Activated CD8-positive, alpha-beta memory T cell treated with anti-CD3 and anti-CD28 coated beads for 1 hour (primary cell): Measurements from ENCODE around the gene DEXI.

Experiments
- DNase-seq, 2 donors: peaks; one replicate each; pipeline ENCODE4 v3.0.0-alpha.2; 2020; ENCODE audit warnings: low read depth in 1 of 2; ENCODE audit errors: extremely low read depth in 1 of 2

Gene DEXI

DNA sequence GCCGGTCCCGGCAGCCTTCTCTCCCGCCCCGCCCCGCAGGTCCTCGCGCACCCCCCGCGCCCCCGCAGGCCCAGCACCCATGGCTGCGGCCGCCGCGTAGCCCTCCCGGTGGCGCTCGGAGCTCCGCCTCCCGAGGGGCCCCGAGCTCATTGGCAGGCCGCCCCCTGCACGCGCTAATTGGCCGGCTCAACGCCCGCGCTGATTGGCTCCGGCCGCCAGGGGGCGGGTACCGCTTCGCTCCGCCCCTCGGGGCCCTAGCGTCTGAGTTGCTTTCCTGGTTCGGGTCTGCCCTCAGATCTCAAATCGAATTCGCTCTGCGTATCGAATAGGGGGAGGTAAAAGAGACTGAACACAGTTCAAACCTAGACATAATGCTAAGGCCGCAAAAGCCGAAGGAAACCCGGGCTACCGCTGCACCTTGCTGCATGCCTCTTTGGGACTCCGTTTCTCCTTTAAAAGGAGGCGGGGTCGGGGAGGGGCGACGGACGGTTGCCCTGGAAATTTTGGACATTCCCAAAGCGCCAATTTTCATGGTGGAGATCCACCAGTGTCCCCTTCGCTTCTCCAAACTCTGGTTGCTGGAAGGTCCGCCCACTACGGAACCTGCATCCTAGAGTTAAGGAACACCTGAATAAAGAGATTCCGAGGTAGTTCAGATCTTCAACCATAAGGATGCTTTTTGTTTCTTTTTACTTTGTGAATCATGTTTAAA is at the start of gene DEXI:
Gene DEXI, minus strand, starts transcription at position 117 of the 712 bp plus-strand sequence. CDS start 463 bp downstream, outside the sequence.
- peak; percentile 77 to 94 for DNase-seq

DNA sequence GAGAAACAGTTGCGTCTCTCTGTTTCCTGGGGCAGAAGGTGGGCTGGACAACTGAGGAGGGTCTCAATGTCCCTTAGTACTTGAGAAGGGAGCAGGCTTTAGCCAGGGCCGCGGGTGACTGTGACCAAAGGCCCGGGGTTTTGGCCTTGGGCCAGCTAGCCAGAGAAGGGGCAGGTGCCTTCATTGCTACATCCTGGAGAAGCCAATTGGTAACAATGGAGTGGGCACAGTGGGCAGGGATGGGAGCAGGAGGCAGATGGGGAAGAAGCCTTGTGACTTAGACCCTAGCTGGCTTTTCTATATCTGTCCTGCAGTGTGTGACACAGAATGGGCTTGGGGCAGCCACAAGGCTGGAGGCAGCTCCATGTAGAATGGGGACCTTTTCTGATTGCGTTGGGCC is 48.1 kb upstream of the DEXI start:
- no peak for DNase-seq

DNA sequence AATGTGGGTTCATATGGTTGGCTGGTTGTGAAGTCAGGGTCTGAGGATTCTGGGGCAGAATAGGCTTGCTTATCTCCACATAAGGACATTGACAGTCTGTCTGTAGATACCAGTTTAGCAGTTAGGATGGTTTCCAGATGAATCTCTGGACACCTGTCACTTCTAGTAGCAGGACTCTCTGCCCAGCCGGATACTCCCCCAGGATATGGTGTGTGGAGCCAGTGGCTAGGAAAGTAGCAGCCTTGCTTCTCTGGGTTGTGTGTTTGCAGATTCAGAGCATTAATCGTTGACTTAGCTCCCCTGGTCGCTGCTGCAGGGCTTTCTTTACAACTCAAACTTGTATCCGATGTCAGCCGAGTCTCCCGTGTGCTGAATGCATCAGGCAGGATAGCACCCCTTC is 47.3 kb upstream of the DEXI start:
- DNase-seq: no peak

DNA sequence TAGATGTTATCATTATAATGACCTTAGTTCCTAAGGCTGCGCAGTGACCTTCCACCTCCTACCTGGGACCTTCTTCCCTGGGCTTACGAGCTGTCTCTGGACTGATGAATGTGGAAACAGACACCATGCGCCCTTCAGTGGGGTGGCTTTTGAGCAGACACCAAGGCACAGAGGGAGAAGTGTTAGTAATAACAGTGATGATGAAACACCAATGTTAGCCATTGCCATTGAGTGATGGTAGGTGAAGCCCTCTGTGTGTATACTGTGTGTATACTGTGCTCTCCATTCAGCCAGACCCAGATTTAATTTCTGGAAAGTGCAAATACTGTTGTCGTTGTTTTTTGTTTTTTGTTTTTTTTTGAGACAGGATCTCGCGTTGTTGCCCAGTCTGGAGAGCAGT is 46.6 kb upstream of the DEXI start:
- DNase-seq: no peak

DNA sequence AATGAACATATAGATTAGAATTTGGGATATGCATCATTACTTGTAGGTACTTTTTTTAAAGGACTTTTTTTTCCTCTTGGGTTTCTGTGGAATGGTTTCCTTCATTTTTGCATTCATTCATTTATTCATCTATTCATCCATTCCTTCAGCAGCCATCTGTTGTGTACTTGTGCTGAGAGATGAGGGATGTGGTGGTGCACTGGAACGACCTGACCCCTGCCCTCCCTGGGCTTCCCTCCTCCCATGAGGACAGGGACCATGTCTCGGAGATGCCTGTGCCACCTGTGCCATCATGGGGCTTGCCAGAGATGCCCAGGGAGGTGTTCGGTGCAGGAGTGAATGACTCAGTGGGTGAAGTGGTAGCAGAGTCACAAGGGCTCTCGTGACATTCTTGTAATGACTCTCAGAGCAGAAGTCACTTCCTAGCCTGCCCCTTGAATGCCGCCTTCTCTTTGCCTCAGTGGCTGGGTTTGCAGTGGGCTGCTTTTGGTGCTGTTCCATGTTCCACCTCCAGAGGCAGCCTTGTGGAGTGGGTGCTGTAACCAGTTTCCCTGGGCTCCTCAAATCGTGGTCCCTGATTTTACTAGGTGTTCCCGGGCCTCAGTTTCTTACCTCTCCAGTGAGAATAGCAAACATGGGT is 46.0 kb upstream of the DEXI start:
- DNase-seq: no peak

DNA sequence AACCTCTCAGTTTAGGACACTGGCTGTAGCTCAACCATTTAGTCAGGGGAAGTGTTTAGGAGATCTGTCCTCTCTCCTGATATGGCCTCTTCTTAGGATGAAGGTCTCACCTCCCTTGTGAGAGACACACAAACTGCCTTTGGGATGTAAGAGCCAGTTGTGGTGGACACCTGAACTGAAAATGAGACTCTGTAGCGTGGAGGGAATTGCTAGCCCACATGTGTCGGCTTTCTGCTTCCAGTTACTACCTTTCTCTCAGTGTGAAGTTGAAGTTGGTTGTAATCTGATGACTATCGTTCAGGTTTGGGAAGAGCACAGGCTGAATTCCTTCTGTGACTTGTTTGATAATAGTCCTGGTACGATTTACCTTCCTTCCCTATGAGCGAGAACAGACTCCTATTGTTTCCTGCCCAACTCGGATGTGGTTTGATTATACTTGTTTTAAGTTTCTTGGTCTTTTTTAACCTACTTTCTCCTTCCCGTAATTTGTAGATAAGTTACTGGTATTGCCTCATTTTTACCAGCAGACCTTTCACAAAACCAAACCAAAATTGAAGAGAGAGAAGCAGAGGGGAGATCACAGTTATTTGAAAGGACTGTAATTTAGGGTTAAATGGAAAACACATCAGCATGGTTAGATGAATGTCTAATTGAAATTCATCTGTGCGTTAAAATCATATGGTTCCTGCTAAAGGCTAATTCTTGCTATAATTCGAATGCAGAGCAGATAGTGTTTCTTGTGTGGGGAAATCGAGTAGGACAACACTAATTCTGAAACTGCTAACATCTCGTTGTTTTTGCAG is 45.3 kb upstream of the DEXI start:
- DNase-seq: no peak

DNA sequence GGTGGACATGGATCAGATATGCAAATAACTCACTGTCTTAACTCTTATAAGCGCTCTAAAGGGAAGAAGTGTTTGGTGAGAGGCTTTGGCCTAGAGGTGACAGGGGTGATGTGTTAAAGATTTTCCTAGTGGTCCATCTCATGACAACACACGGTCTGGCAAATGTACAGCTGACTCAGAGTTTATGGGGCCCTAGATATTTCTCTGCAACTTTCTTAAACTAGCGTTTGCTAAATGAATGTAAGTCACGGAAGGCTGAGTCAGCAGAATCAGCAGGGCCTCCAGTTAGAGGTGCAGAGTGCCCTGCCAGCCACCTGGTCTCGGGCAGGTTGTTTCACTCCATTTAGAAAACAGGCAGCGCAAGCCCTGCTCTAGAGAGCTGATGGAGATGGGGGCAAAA is 42.2 kb upstream of the DEXI start:
- DNase-seq: no peak

DNA sequence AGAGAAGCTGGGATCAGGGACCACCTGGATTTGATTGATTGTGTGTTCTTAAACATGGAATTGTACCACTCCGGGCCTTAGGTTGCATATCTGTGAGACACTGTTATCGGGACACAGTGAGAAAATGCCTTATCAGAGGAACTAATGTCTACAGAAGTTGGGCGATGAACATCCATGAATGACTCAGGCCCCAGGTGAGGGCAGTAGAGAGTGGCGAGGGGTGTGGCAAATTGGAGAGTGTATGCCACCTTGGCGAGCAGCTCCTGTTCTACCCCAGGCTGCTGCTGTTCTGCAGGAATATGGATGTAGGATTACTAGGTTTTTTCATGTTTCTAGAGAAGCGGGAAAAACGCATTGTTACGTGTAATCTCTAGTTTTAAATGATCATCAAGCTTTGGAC is 40.9 kb upstream of the DEXI start:
- no peak for DNase-seq

DNA sequence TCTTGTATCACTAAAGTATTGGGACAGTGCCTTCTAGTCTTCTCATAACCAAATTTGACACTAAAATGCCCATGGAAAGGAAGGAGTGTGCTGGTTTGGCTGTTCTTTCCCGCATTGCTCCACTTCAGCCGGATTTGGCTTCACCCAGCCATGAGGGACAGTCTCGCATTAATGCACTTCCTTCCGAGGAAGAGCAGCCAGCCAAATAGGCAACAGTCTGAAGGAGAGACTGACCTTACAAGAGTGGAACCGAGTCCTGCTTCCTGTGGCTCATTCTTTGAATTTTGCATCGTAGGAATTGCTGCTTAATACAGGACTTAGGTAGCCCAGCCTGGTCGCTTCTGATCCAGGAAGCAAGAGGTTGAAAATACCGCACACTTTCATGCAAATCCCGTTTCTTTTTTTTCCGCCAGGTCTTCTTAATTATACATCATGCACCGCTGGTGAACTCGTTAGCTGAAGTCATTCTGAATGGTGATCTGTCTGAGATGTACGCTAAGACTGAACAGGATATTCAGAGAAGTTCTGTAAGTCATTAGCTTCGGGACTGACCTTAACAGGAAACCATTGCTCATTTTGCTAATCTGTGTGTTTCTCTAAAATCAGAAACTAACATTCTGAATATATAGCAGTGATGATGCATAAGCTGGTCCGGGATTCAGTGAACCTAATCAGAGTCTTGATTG is 40.3 kb upstream of the DEXI start:
- DNase-seq: no peak

DNA sequence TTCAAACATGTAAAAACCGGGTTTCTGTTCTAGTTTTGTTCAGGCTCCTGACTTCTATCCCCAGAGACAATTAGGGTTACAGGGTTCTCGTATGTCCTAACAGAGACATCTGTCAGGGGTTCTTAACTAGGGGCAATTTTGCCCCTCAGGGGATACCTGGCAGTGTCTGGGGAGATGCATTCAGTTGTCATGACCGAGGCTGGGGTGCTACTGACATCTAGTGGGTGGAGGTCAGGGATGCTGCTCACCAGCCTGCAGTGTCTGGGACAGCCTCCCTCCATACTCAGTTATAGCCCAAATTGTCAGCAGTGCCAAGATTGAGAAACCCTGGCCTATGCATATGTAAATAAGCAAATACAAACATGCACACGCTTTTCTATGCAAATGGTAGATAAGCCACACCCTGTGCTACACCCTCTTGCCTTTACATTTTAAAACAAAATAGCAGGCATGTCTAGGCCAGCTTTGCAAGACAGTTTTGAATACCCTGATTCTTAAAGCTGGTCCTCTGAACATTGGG is 39.5 kb upstream of the DEXI start:
- no peak for DNase-seq

DNA sequence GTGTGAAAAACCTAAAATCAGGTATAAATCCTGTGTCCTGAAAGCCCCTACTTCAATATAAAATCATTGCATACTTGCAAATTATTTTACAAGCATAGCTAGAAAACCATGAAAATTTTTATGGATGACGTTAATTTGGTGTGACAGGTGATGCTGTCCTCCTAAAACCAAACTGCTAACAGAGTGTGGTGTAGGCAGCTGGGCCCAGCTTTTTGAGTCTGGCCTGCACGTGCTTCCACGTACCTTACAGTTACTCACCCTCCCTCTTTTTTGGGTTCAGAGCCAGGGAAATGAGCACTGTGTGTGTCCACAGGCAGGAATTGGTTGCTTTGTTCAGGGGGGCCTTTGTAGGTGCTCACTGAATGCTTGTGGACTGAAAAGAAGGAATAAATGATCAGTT is 38.5 kb upstream of the DEXI start:
- no peak for DNase-seq

DNA sequence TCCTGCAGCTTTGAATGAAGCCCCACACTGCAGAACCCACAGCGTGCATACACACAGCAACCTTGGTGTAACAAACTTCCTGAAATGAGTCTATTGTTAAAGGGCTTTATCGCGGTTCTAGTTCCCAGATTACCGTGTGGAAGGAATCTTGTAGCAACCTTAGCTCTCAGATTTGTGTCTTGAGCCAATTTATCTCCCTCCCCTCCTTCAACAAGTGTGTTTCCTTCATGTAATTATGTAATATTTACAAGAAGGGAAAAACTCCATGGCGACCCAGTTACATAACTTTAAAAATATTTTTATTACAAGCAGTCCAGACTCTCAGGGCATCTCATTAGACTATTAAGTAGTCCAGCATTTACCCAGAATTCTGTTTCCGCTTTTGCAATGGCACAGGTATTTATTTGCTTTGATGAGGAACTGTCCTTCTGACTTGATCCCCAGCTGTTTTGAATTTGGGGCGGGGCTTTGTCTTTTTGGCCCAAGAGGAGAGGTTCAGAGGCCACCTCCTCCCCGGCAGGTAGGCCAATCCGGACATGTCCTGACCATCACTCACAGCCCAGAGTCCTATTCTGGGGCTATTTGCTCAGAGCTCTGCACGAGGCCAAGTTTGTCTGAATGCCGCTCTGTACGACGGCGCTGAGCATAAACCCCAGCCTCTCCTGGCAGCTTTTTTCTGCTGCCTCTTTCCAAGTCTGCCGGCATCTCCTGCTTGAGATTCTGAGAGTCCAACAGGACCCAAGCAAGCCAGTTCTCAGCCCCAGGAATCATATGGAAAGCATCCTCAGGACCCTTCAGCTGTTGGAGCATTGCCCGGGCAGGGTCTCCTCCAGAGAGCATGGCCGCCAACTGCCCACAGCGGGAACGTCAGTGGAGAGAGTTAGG is 37.7 kb upstream of the DEXI start:
- no peak for DNase-seq

DNA sequence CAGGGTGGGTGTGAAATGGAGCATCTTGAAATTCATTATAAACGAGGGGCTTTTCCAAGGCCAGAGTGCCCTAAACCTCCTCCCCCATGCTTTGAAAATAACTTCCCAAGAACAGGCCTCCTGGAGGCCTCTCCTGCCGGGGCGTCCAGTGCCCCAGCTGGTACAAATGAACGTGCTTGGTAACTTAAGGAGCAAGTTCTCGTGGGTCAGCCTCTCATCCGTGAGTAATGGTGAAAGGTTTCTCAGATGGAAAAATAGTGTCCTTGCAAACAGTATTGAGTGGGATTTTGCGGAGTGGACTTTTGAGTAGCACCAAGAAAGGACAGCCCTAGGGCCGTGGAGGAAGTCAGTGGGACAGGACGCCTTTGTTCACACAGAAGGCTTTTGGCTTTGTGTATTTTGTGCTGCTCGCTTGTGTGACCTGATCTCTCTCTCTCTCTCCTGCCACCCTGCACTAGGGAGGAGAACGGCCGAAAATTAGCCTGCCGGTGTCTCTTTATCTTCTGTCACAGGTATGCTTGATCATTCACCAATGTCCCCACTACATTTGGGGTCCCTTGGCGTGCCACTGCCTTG is 36.7 kb upstream of the DEXI start:
- no peak for DNase-seq

DNA sequence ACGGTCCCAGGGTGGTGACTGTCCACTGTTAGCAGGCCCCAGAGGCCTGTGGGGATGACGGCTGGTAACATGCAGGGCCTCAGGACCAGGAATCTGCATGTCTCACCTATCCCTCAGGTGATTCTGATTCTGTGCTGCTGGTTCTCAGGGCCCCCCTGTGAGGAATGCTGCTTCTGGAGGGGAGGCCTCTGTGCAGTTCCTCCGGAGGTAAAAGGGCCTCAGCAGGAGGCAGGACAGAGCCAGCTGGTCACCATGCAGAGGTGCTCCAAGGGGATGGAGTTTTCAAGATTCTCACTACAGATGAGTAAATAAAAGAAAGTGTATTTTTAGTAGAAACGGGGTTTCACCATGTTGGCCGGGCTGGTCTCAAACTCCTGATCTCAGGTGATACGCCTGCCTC is 35.9 kb upstream of the DEXI start:
- no peak for DNase-seq

DNA sequence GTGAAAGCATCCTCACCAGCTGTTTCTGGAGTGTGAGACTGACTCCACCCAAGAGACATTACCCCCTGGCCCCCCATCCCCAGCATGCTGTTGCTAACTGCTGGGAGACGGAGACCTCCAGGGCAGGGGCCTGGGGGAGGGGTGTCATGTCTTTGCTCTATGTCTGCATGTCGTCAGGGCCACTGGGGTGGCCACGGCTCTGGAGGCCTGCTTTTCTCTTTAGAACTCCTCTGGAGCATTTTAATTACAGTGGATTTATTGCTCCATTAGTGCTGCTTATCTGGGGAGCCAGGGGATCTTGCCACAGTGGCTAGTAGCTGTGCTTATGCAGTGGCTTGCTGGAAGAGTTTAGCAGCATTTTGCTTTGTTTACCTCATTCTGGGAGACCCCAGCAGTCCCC is 34.4 kb upstream of the DEXI start:
- no peak for DNase-seq

DNA sequence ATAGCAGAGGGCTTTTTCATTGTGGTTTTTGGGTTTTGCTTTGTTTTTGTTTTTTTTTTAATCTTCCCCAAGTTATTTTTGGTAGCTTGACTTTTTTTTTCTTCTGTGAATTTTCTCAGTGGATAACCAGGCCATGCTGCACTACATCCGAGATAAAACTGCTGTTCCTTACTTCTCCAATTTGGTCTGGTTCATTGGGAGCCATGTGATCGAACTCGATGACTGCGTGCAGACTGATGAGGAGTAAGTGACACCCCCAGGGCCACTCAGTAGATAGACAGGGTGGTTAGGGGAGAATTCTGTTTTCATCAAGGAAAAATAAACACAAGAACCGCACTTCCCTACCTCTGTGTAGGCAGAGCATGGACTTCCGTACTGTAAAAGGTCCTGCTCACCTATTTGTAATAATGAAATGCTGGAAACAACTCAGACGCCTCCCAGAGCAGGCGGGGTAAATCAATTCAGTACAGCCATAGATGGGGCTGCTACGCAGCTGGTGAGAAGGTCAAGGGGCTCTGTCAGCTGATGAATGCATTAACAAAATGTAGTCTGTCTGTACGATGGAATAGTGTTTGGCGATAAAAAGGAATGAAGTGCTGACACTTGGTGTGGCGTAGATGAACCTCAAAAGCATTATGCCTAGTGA is 30.7 kb upstream of the DEXI start:
- DNase-seq: no peak

DNA sequence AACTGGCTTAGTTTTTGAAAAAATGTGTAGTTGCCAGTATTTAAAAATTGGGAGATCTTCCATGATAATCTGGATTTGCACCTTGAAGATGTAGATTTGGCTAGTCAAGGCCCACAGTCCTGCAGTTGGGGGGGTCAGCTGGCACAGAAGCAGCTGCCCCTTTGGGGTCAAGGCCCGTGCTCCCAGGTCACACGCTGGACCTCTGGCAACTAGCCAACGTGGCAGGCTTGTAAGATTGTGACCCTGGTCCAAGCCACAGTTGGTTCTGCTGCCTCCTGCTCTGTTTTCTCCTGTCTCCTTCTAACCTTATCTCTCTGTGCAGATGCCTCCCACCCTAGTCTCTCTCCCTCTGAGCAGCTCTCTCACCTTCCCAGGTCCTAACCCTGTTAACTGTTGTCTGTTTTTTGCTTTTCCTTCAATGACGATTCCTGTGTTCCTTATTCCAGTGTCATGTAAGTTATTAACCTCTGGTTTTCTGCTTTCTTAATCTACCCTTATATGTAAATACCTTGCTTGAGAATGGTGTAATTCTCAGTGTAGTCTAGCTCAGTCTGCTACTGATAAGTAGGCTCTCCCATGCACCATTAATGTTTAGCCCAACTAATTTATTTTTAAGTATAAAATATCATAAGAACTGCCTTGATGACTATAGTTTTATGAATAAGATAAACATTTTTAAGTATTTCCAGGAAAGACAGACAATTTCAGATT is 30.0 kb upstream of the DEXI start:
- no peak for DNase-seq

DNA sequence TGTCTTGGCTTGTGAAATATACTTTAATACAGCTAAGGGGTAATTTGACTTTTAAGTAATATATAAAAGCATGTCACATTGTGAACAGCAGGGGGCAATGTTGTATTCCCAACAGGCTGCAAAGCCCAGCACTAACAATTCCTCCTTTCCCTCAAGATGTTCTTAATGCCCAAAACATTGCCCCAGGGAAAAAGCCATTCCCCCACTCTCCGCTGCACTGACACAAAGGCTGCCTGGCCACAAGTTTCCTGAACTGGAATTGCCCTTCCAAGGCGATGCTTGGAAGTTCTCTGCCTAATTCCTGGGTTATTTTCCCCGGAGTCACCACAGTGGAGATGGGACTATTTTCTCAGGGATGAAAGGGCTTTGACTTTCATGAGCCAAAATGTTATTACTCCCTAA is 29.3 kb upstream of the DEXI start:
- no peak for DNase-seq

DNA sequence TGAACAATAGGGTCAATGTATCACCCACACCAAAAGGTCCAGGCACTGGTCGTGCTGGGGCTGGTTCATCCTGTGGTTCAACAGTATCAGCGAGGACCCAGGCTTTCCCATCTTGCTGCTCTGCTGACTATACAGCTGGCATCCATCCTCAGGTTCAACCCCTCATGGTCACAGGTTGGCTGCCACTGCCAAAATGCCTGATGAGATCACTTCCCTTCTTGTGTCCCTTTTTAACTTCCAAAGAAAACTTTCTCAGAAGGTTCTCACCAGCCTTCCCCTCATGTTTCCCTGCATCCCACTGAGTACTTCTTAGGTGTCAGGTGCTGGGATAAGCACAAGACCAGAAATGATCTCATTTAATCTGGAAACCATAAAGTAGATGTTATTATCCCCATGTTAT is 27.8 kb upstream of the DEXI start:
- DNase-seq: no peak
